A549 (cell line): ENCODE data around the gene IARS1. TPM values are rescaled to one million over a fixed set of nuclear protein-coding genes. Genes with fewer than 3 reads are reported as not detected.

Experiments
- ATAC-seq, 2 experiments: fragments of 200-7000 bp in 1 of 2; fragments of >200 bp in 1 of 2; cut with Nextera tagmentation in 1 of 2; cut with Tn5 transposase in 1 of 2; 3 replicates each; pipeline versions ENCODE4 v1.8.0 to v1.9.1; 2018 to 2020; ENCODE audit warnings: mild to moderate bottlenecking in 1 of 2, moderate library complexity in 1 of 2
- CTCF ChIA-PET: fragments of 300-600 bp; sonication (Branson Sonifier 250); formaldehyde crosslinking; extraction: SDS; loops from one replicate; lab custom pipeline; 2021; ENCODE audit warnings: antibody characterized with exemption, inconsistent platforms; lab: Yijun Ruan, JAX
- POLR2A ChIA-PET: fragments of 350-600 bp; formaldehyde crosslinking; extraction: SDS; loops from one replicate; lab custom pipeline; 2021; ENCODE audit warnings: antibody characterized with exemption, inconsistent platforms; lab: Yijun Ruan, JAX
- DNase-seq, 2 experiments: peaks; one replicate each; pipeline versions ENCODE4 v3.0.0 to v3.0.0-alpha.2; 2011 to 2016; ENCODE audit warnings: low read depth in 1 of 2, low spot score in 1 of 2
- FAIRE-seq: peaks from 2 replicates; lab custom pipeline; 2011; peaks lifted over from hg19 to GRCh38; lab: Jason Lieb, UNC
- H3K27ac ChIP-seq, 2 experiments: fragments of >200 bp; sonication (Bioruptor Twin); formaldehyde crosslinking; 3 replicates each; pipeline ENCODE4 v1.5.1; 2016 to 2017
- H3K4me1 ChIP-seq: fragments of >200 bp; sonication (Bioruptor Twin); formaldehyde crosslinking; 3 replicates; pipeline ENCODE4 v1.6.1; 2016
- H3K4me2 ChIP-seq: fragments of >200 bp; sonication (Bioruptor Twin); formaldehyde crosslinking; 3 replicates; pipeline ENCODE4 v1.6.1; 2016
- H3K4me3 ChIP-seq: fragments of >200 bp; sonication (Bioruptor Twin); formaldehyde crosslinking; 3 replicates; pipeline ENCODE4 v1.5.1; 2016
- H3K9me3 ChIP-seq: fragments of >200 bp; sonication (Bioruptor Twin); formaldehyde crosslinking; 3 replicates; pipeline ENCODE4 v1.6.1; 2016
- CBX8 ChIP-seq: fragments of 200-600 bp; sonication (generic); IDR thresholded peaks from 2 replicates; pipeline ENCODE4 v1.6.1; 2016
- CEBPB ChIP-seq, 2 experiments: fragments of >200 bp in 1 of 2; sonication (Bioruptor Twin) in 1 of 2; formaldehyde crosslinking in 1 of 2; IDR thresholded peaks; 2 replicates each; pipeline ENCODE4 v1.6.1; 2012 to 2016
- CHD4 ChIP-seq: fragments of 200-600 bp; sonication (generic); IDR thresholded peaks from 2 replicates; pipeline ENCODE4 v1.6.1; 2016; ENCODE audit warnings: antibody characterized with exemption, mild to moderate bottlenecking, borderline replicate concordance
- FOSB ChIP-seq: fragments of 250-450 bp; sonication (Bioruptor Pico); IDR thresholded peaks from 2 replicates; pipeline ENCODE4 v1.5.0; 2020; ENCODE audit warnings: mild to moderate bottlenecking, moderate library complexity
- FOXS1 ChIP-seq: fragments of 250-450 bp; sonication (Bioruptor Pico); IDR thresholded peaks from 2 replicates; pipeline ENCODE4 v1.5.0; 2020; ENCODE audit warnings: mild to moderate bottlenecking, moderate library complexity
- HEYL ChIP-seq: fragments of 250-450 bp; sonication (Bioruptor Pico); IDR thresholded peaks from 2 replicates; pipeline ENCODE4 v1.8.0; 2021; ENCODE audit warnings: mild to moderate bottlenecking, moderate library complexity
- HOXA7 ChIP-seq: fragments of 250-450 bp; sonication (Bioruptor Pico); IDR thresholded peaks from 2 replicates; pipeline ENCODE4 v1.5.0; 2020; ENCODE audit warnings: mild to moderate bottlenecking, moderate library complexity
- KDM1A ChIP-seq: fragments of 200-600 bp; sonication (generic); IDR thresholded peaks from 2 replicates; pipeline ENCODE4 v1.6.1; 2016; ENCODE audit warnings: low read depth, mild to moderate bottlenecking
- KDM5A ChIP-seq: fragments of 200-600 bp; sonication (generic); IDR thresholded peaks from 2 replicates; pipeline ENCODE4 v1.6.1; 2016; ENCODE audit warnings: antibody characterized with exemption, mild to moderate bottlenecking
- MAFK ChIP-seq: fragments of 450-650 bp; IDR thresholded peaks from 2 replicates; pipeline ENCODE4 v1.6.1; 2014; ENCODE audit not compliant: partially characterized antibody
- MAX ChIP-seq: IDR thresholded peaks from 2 replicates; pipeline ENCODE4 v1.6.1; 2012
- MYC ChIP-seq: IDR thresholded peaks from 2 replicates; pipeline ENCODE4 v1.6.1; 2012; ENCODE audit warnings: mild to moderate bottlenecking, inconsistent platforms, low read length, improper control_type of control experiment, borderline replicate concordance
- NPAS2 ChIP-seq: fragments of 250-450 bp; sonication (Bioruptor Pico); IDR thresholded peaks from 2 replicates; pipeline ENCODE4 v1.8.0; 2022; ENCODE audit warnings: mild to moderate bottlenecking, moderate library complexity, borderline replicate concordance
- POLR2AphosphoS2 ChIP-seq: conservative IDR thresholded peaks from 2 replicates; pipeline ENCODE4 v1.6.1; 2012; ENCODE audit warnings: low read length, improper control_type of control experiment, inconsistent platforms
- RCOR1 ChIP-seq: fragments of 150-350 bp; IDR thresholded peaks from 2 replicates; pipeline ENCODE4 v1.6.1; 2014; ENCODE audit warnings: antibody characterized with exemption, low read length, low read depth
- RNF2 ChIP-seq: fragments of 200-600 bp; sonication (generic); IDR thresholded peaks from 2 replicates; pipeline ENCODE4 v1.6.1; 2016; ENCODE audit warnings: low read depth, mild to moderate bottlenecking, antibody characterized with exemption, moderate library complexity, borderline replicate concordance
- SREBF2 ChIP-seq: fragments of 450-650 bp; IDR thresholded peaks from 2 replicates; pipeline ENCODE4 v1.6.1; 2014; ENCODE audit warnings: mild to moderate bottlenecking, moderate library complexity
- TFCP2L1 ChIP-seq: fragments of 250-450 bp; sonication (Bioruptor Pico); IDR thresholded peaks from 2 replicates; pipeline ENCODE4 v1.5.0; 2021; ENCODE audit warnings: mild to moderate bottlenecking
- TP53 ChIP-seq: fragments of 250-450 bp; sonication (Bioruptor Pico); IDR thresholded peaks from 2 replicates; pipeline ENCODE4 v1.5.0; 2021; ENCODE audit warnings: mild to moderate bottlenecking, moderate library complexity
- WGBS: methylation state at CpG from one replicate; pipeline ENCODE4 v1.1.6; 2017; ENCODE audit errors: missing lambda C conversion rate; 5-methylcytosine and 5-hydroxymethylcytosine counted together
- polyA plus RNA-seq, 4 experiments: library from polyadenylated mRNA; depleted of rRNA in 3 of 4; stranded (reverse); fragments of >200 nt; fragmentation: RNase III in 1 of 4; extraction: RNeasy Plus Mini Kit Qiagen cat#74134 plus additional on column Dnase treatment in 1 of 4; gene quantifications; 2 replicates in 3 of 4; 3 replicates in 1 of 4; pipeline ENCODE4 v1.2.3, GENCODE V29; 2011 to 2017
- TF ChIP-seq, protein P1 (sequence below): fragments of >200 bp; sonication (Bioruptor Twin); formaldehyde crosslinking; IDR thresholded peaks from 3 replicates; pipeline ENCODE4 v1.6.1; 2016
- TF ChIP-seq, protein P2 (sequence below): fragments of 200-600 bp; sonication (generic); IDR thresholded peaks from 2 replicates; pipeline ENCODE4 v1.6.1; 2016; ENCODE audit warnings: antibody characterized with exemption, mild to moderate bottlenecking, moderate library complexity
- TF ChIP-seq, protein P3 (sequence below): fragments of 250-450 bp; sonication (Bioruptor Pico); IDR thresholded peaks from 2 replicates; pipeline ENCODE4 v1.5.0; 2020; ENCODE audit warnings: low read depth, mild to moderate bottlenecking, moderate library complexity

The IARS1 gene
- polyA plus RNA-seq, 2 of the 4 experiments (the other 2 are of a cell fraction) = 121 to 244 TPM

- Histone ChIP-seq H3K4me1 (no peaks in the 10 kb centered on the region), H3K9me3 (no peaks in the 10 kb centered on the region), H3K27ac (no peak overlapping the region), H3K4me2 (no peak overlapping the region), H3K4me3 (no peak overlapping the region)
- POLR2A ChIA-PET = no interaction called here
- WGBS = 93% methylated on average over 6 of the region's 6 CpGs
- DNase-seq = no peak
- CTCF ChIA-PET = interaction anchor here (0.6 to 1.5 kb wide), 4 partner anchors 8 to 179 kb away, joined by 3 to 6 read pairs (median 4); no protein-coding TSS in a partner anchor
- TF ChIP-seq RNF2 (no peak), POLR2AphosphoS2 (no peak), TFCP2L1 (CRISPR knock-in tag) (no peak), SREBF2 (no peak), NPAS2 (no peak), HOXA7 (no peak), RCOR1 (no peak), HEYL (CRISPR knock-in tag) (no peak), MAFK (no peak), TP53 (CRISPR knock-in tag) (no peak), MYC (no peak), CBX8 (no peak), KDM1A (no peak), CHD4 (no peak), MAX (no peak), FOXS1 (CRISPR knock-in tag) (no peak)
- TF ChIP-seq, protein P1, sequence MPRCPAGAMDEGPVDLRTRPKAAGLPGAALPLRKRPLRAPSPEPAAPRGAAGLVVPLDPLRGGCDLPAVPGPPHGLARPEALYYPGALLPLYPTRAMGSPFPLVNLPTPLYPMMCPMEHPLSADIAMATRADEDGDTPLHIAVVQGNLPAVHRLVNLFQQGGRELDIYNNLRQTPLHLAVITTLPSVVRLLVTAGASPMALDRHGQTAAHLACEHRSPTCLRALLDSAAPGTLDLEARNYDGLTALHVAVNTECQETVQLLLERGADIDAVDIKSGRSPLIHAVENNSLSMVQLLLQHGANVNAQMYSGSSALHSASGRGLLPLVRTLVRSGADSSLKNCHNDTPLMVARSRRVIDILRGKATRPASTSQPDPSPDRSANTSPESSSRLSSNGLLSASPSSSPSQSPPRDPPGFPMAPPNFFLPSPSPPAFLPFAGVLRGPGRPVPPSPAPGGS = no peak
- TF ChIP-seq, protein P2, sequence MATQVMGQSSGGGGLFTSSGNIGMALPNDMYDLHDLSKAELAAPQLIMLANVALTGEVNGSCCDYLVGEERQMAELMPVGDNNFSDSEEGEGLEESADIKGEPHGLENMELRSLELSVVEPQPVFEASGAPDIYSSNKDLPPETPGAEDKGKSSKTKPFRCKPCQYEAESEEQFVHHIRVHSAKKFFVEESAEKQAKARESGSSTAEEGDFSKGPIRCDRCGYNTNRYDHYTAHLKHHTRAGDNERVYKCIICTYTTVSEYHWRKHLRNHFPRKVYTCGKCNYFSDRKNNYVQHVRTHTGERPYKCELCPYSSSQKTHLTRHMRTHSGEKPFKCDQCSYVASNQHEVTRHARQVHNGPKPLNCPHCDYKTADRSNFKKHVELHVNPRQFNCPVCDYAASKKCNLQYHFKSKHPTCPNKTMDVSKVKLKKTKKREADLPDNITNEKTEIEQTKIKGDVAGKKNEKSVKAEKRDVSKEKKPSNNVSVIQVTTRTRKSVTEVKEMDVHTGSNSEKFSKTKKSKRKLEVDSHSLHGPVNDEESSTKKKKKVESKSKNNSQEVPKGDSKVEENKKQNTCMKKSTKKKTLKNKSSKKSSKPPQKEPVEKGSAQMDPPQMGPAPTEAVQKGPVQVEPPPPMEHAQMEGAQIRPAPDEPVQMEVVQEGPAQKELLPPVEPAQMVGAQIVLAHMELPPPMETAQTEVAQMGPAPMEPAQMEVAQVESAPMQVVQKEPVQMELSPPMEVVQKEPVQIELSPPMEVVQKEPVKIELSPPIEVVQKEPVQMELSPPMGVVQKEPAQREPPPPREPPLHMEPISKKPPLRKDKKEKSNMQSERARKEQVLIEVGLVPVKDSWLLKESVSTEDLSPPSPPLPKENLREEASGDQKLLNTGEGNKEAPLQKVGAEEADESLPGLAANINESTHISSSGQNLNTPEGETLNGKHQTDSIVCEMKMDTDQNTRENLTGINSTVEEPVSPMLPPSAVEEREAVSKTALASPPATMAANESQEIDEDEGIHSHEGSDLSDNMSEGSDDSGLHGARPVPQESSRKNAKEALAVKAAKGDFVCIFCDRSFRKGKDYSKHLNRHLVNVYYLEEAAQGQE = no peak
- TF ChIP-seq, protein P3, sequence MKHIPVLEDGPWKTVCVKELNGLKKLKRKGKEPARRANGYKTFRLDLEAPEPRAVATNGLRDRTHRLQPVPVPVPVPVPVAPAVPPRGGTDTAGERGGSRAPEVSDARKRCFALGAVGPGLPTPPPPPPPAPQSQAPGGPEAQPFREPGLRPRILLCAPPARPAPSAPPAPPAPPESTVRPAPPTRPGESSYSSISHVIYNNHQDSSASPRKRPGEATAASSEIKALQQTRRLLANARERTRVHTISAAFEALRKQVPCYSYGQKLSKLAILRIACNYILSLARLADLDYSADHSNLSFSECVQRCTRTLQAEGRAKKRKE = no peak
- FAIRE-seq = no peak
- ATAC-seq = no peak
Measured at GRCh38 chr9:92312887-92313623, 19.6 kb upstream of the IARS1 start.

DNA sequence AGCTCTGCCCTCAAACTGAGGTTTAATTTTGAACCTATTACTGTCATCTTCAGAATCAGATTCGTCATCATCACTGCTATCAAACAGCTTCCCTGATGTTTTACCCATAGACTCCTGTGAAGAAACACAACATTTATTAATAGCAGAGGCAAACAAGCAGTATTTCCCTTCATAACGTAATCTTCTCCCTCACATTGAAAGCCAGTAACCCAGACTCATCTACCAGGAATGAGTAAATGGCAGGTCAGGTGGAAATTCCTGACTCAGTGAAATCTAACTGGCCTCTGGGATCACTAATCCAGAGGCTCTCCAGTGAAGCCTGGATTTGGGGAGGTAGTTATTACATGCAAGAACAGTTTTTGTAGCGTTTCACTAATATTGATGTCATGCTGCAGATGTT, 17.1 kb upstream of the IARS1 start:
- Histone ChIP-seq H3K4me1 (no peaks in the 10 kb centered on the region), H3K4me2 (no peak overlapping the region), H3K27ac (no peak overlapping the region), H3K4me3 (no peak overlapping the region), H3K9me3 (no peaks in the 10 kb centered on the region)
- TF ChIP-seq CEBPB (IDR thresholded peaks at IDR 0.05) = no peak
- no peak for TF ChIP-seq KDM5A
- no peak for TF ChIP-seq FOSB (CRISPR knock-in tag)
- TF ChIP-seq MAX = no peak
- CTCF ChIA-PET = interaction anchor here (0.5 to 2.5 kb wide), 4 partner anchors 9 to 323 kb away, joined by 3 to 7 read pairs (median 3); no protein-coding TSS in a partner anchor
- FAIRE-seq = no peak
- 98% methylated on average over 3 of the region's 3 CpGs for WGBS
- ATAC-seq = no peak
- POLR2A ChIA-PET = no interaction called here
- no peak for DNase-seq
